GM23338 (cell line): ENCODE data around the gene RFC2.

Experiments used
- CREB1 ChIP-seq: fragments of 250-450 bp; sonication (Bioruptor Pico); IDR thresholded peaks from 2 replicates; pipeline ENCODE4 v1.5.0; 2020; ENCODE audit warnings: low read depth, mild to moderate bottlenecking, moderate library complexity
- EZH2 ChIP-seq: fragments of 200-600 bp; sonication (generic); IDR thresholded peaks from one replicate; pipeline ENCODE4 v1.8.0; 2017; ENCODE audit warnings: antibody characterized with exemption, mild to moderate bottlenecking, low read depth; ENCODE audit not compliant: unreplicated experiment
- EZH2phosphoT487 ChIP-seq: fragments of 200-600 bp; sonication (generic); IDR thresholded peaks from one replicate; pipeline ENCODE4 v1.8.1; 2018; ENCODE audit warnings: antibody characterized with exemption; ENCODE audit not compliant: unreplicated experiment
- JUNB ChIP-seq: IDR thresholded peaks from one replicate; pipeline ENCODE4 v1.6.1; 2016; ENCODE audit warnings: antibody characterized with exemption; ENCODE audit not compliant: unreplicated experiment
- NANOG ChIP-seq: IDR thresholded peaks from 2 replicates; pipeline ENCODE4 v1.6.1; 2016; ENCODE audit warnings: antibody characterized with exemption, borderline replicate concordance
- POLR2AphosphoS5 ChIP-seq: IDR thresholded peaks from 2 replicates; pipeline ENCODE4 v1.6.1; 2016; ENCODE audit warnings: antibody characterized with exemption, low read depth
- ZNF331 ChIP-seq: fragments of 250-450 bp; sonication (Bioruptor Pico); IDR thresholded peaks from 2 replicates; pipeline ENCODE4 v1.5.0; 2020; ENCODE audit warnings: low read depth, mild to moderate bottlenecking, moderate library complexity
- TF ChIP-seq, protein P1 (sequence below), 2 experiments: fragments of 200-600 bp in 1 of 2; sonication (generic) in 1 of 2; conservative IDR thresholded peaks; 2 replicates each; pipeline versions ENCODE4 v1.5.1 to v1.6.1; 2016 to 2017; ENCODE audit warnings: antibody characterized with exemption in 2 of 2, low read depth in 2 of 2, mild to moderate bottlenecking in 2 of 2, moderate library complexity in 1 of 2
- TF ChIP-seq, protein P2 (sequence below): IDR thresholded peaks from one replicate; pipeline ENCODE4 v1.6.1; 2018; ENCODE audit warnings: antibody characterized with exemption; ENCODE audit not compliant: unreplicated experiment

DNA sequence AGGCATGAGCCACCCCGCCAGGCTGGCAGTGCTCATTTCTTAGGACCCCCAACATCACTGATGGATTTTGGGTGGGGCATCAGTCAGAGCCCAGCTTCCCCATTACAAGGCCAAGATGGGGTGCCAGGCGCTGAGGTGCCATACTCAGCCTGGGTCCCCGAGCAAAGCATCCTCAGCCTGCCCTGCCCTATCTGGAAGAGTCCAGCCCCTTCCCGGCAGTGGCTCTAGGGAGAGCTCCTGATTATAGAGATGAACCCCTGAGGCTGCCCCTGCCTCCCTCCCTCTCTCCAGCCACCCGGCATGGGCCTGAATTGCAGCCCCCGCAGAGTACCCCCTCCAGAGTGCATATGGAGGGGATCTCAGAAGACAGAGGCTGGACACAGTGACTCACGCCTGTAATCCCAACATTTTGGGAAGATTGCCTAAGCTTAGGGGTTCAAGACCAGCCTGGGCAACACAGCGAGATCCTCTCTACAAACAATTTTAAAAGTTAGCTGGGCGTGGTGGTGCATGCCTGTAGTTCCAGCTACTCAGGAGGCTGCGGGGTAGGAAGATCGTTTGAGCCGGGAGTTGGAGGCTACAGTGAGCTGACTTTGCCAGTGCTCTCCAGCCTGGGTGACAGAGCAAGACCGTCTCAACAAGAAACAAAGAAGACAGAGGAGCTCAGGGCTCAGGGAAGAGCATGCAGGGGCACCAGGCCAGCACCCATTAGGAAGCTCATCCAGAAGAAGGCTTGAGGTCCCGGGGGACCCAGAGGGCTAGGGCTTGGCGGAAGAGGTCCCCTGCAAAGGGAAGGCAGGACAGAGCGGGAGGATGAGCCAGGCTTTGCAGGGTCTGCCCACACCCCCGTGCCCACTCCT, 31.1 kb downstream of the RFC2 start:
- TF ChIP-seq, protein P1, sequence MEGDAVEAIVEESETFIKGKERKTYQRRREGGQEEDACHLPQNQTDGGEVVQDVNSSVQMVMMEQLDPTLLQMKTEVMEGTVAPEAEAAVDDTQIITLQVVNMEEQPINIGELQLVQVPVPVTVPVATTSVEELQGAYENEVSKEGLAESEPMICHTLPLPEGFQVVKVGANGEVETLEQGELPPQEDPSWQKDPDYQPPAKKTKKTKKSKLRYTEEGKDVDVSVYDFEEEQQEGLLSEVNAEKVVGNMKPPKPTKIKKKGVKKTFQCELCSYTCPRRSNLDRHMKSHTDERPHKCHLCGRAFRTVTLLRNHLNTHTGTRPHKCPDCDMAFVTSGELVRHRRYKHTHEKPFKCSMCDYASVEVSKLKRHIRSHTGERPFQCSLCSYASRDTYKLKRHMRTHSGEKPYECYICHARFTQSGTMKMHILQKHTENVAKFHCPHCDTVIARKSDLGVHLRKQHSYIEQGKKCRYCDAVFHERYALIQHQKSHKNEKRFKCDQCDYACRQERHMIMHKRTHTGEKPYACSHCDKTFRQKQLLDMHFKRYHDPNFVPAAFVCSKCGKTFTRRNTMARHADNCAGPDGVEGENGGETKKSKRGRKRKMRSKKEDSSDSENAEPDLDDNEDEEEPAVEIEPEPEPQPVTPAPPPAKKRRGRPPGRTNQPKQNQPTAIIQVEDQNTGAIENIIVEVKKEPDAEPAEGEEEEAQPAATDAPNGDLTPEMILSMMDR (conservative IDR thresholded peaks at IDR 0.05; ENCODE audit: low read depth in 2 of 2) = no peak
- TF ChIP-seq, protein P2, sequence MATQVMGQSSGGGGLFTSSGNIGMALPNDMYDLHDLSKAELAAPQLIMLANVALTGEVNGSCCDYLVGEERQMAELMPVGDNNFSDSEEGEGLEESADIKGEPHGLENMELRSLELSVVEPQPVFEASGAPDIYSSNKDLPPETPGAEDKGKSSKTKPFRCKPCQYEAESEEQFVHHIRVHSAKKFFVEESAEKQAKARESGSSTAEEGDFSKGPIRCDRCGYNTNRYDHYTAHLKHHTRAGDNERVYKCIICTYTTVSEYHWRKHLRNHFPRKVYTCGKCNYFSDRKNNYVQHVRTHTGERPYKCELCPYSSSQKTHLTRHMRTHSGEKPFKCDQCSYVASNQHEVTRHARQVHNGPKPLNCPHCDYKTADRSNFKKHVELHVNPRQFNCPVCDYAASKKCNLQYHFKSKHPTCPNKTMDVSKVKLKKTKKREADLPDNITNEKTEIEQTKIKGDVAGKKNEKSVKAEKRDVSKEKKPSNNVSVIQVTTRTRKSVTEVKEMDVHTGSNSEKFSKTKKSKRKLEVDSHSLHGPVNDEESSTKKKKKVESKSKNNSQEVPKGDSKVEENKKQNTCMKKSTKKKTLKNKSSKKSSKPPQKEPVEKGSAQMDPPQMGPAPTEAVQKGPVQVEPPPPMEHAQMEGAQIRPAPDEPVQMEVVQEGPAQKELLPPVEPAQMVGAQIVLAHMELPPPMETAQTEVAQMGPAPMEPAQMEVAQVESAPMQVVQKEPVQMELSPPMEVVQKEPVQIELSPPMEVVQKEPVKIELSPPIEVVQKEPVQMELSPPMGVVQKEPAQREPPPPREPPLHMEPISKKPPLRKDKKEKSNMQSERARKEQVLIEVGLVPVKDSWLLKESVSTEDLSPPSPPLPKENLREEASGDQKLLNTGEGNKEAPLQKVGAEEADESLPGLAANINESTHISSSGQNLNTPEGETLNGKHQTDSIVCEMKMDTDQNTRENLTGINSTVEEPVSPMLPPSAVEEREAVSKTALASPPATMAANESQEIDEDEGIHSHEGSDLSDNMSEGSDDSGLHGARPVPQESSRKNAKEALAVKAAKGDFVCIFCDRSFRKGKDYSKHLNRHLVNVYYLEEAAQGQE = no peak
- TF ChIP-seq POLR2AphosphoS5 (no peak), NANOG (no peak), EZH2phosphoT487 (no peak), EZH2 (no peak), CREB1 (no peak), ZNF331 (CRISPR knock-in tag) (no peak), JUNB (no peak)
